Activated T-helper 2 cell treated with anti-CD3 and anti-CD28 coated beads, Interferon-gamma antibody, Interleukin-2, Interleukin-4, amounts not matched to agents 10 μg/mL and 5 μg/mL and 100 μg/mL, durations not matched to agents 14 hours and 24 hours and 36 hours (primary cell): Measurements from ENCODE around the gene ETV5. TPM values are rescaled to one million over a fixed set of nuclear protein-coding genes. Genes with fewer than 3 reads are reported as not detected.
A peak's percentile ranks its signal among the peaks of the same experiment; 100 is the strongest.

ENCODE experiments used
- DNase-seq: peaks from one replicate; pipeline ENCODE4 v3.0.0; 2021; ENCODE audit warnings: low spot score
- H3K27ac Mint-ChIP-seq: one replicate; pipeline ENCODE4 v1.8.0; 2021; ENCODE audit warnings: mixed read lengths
- H3K27me3 Mint-ChIP-seq: one replicate; pipeline ENCODE4 v1.8.0; 2021; ENCODE audit warnings: low read depth, mixed read lengths
- H3K36me3 Mint-ChIP-seq: one replicate; pipeline ENCODE4 v1.8.0; 2021; ENCODE audit warnings: low read depth, mixed read lengths
- H3K4me1 Mint-ChIP-seq: one replicate; pipeline ENCODE4 v1.8.0; 2021; ENCODE audit warnings: low read depth, mixed read lengths
- H3K4me3 Mint-ChIP-seq: one replicate; pipeline ENCODE4 v1.8.0; 2021; ENCODE audit warnings: low read depth, mild to moderate bottlenecking, moderate library complexity, mixed read lengths
- H3K9me3 Mint-ChIP-seq: one replicate; pipeline ENCODE4 v1.8.0; 2021; ENCODE audit warnings: mixed read lengths
- intact Hi-C: fragments of 100-400 bp; cut with micrococcal nuclease; formaldehyde crosslinking; loops from one replicate; pipeline ENCODE4 v1.15.1; 2023
- total RNA-seq: library from RNA; stranded (reverse); gene quantifications from 2 replicates; pipeline ENCODE4 v1.2.3, GENCODE V29; 2022

Gene ETV5
- total RNA-seq, 1 donor from 2014 or later = 1.3 TPM

DNA sequence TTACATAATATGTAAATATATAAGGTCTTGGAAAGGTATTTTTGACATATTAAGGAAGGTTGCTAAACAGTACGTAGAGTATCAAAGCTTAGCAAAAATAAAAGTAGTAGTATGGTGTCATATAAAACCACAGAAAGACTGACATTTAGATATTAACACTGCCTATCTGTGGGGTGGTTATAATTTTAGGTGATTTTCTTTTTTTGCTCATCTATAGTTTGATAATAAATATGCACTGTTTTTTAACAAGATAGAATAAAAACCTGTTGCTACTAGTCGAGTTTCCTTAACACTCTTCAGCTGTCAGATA lies 40.7 kb downstream of the ETV5 start:
- Mint-ChIP-seq H3K9me3 (no peaks in the 10 kb centered on the region), H3K4me1 (peaks cover 5% of the 10 kb centered on the region), H3K27ac (no peak overlapping the region), H3K27me3 (peaks cover 73% of the 10 kb centered on the region), H3K36me3 (no peaks in the 10 kb centered on the region), H3K4me3 (no peak overlapping the region)
- no peak for DNase-seq
- intact Hi-C loops = loop anchor here (10.0 kb wide), 1 partner anchor 177 kb away; no protein-coding TSS in a partner anchor

DNA sequence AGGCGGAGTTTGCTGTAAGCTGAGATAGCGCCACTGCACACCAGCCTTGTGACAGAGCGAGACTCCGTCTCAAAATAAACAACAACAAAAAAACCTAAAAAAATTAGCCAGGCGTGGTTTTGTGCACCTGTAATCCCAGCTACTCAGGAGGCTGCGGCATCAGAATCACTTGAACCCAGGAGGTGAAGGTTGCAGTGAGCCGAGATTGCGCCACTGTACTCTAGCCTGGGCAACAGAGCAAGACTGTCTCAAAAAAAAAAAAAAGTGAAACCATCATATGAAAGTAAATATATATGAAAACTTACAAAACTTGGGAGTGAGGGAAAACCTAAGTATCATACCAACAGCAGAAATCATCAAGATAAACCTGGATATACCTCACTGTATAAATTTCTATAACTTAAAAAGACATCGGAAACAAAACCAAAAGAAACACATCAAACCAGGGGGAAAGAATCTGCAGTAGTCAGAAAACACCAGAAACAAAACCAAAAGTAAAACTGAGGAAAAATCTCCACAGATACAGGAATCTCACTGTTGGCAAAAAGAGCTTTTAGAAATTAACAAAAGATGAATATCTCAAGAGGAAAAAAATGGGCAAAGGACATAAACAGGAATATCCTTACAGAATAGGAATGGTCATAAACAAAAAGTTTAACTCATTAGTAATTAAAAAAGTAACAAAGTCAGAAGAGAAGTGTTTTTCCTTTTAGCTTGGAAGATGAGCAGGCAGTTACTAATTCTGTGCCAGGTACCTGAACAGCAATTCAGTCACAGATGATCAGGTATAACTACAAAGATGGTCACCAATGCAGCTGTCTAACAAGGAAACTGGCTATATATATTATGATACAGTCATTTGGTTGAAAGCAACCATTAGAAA lies 41.3 kb downstream of the ETV5 start:
- intact Hi-C loops = loop anchor here (10.0 kb wide), 1 partner anchor 177 kb away; no protein-coding TSS in a partner anchor
- H3K4me3 Mint-ChIP-seq = peak overlapping the region; percentile 52

GRCh38 chr3:186060222-186060621 lies 48.7 kb downstream of the ETV5 start:
- Mint-ChIP-seq H3K27ac (no peak overlapping the region), H3K9me3 (no peaks in the 10 kb centered on the region), H3K36me3 (no peaks in the 10 kb centered on the region), H3K4me3 (no peak overlapping the region), H3K4me1 (peaks cover 12% of the 10 kb centered on the region), H3K27me3 (peaks cover 70% of the 10 kb centered on the region)
- DNase-seq = peak; percentile 24
- intact Hi-C loops = loop anchor here (1.0 to 10.0 kb wide), 2 partner anchors 49 to 185 kb away; partner anchors contain the start of gene ETV5

More for the DNA sequence above, 41.3 kb downstream of the ETV5 start:
- H3K9me3 Mint-ChIP-seq = no peaks in the 10 kb centered on the region
- no peak overlapping the region for H3K27ac Mint-ChIP-seq
- H3K27me3 Mint-ChIP-seq = peaks cover 74% of the 10 kb centered on the region
- H3K36me3 Mint-ChIP-seq = no peaks in the 10 kb centered on the region
- DNase-seq = no peak
- peaks cover 5% of the 10 kb centered on the region for H3K4me1 Mint-ChIP-seq

GRCh38 chr3:186059192-186059591 lies 49.7 kb downstream of the ETV5 start:
- Mint-ChIP-seq H3K27ac (no peak overlapping the region), H3K4me1 (peaks cover 12% of the 10 kb centered on the region), H3K9me3 (no peaks in the 10 kb centered on the region), H3K4me3 (no peak overlapping the region), H3K27me3 (peaks cover 65% of the 10 kb centered on the region), H3K36me3 (no peaks in the 10 kb centered on the region)
- no peak for DNase-seq
- intact Hi-C loops = no loop called here

GRCh38 chr3:186058225-186058624 lies 50.7 kb downstream of the ETV5 start:
- no peak for DNase-seq
- Mint-ChIP-seq H3K9me3 (no peaks in the 10 kb centered on the region), H3K4me3 (no peak overlapping the region), H3K27ac (no peak overlapping the region), H3K36me3 (no peaks in the 10 kb centered on the region), H3K4me1 (peaks cover 12% of the 10 kb centered on the region), H3K27me3 (peaks cover 65% of the 10 kb centered on the region)
- intact Hi-C loops = no loop called here

- DNase-seq = no peak
- H3K4me1 Mint-ChIP-seq = peaks cover 12% of the 10 kb centered on the region
- H3K9me3 Mint-ChIP-seq = no peaks in the 10 kb centered on the region
- intact Hi-C loops = no loop called here
- no peak overlapping the region for H3K27ac Mint-ChIP-seq
- H3K36me3 Mint-ChIP-seq = no peaks in the 10 kb centered on the region
- peaks cover 64% of the 10 kb centered on the region for H3K27me3 Mint-ChIP-seq
- no peak overlapping the region for H3K4me3 Mint-ChIP-seq
Measured at GRCh38 chr3:186057594-186057993, 51.3 kb downstream of the ETV5 start.

DNA sequence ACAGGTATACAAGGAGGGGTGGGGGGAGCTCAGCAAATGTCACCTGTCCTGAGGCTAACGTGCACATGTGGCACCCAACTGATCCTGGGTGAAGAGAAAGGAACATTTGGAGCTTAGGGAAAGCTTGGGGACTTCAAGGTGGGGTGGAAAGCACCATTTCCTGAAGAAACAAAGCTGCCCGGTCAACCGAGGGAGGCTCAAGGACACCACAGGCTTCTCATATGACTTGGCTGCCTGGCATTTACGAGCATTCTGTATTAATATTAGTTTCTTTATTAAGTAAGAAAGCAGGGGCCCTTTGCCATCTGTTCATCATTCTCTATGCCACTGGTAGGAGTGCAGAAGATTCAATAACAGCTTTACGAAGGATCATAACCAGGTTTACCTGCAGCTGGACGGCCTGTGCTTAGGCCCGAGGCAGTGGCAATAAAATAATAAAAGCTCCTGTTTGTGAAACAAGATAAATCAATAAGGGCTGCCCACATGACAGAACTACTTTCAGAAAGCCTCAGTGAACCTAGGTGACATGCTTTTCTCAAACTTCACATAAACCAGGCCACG lies 54.0 kb downstream of the ETV5 start:
- Mint-ChIP-seq H3K27me3 (peaks cover 67% of the 10 kb centered on the region), H3K4me3 (no peak overlapping the region), H3K27ac (no peak overlapping the region), H3K4me1 (peaks cover under 1% of the 10 kb centered on the region), H3K9me3 (no peaks in the 10 kb centered on the region), H3K36me3 (no peaks in the 10 kb centered on the region)
- DNase-seq = no peak
- intact Hi-C loops = no loop called here

DNA sequence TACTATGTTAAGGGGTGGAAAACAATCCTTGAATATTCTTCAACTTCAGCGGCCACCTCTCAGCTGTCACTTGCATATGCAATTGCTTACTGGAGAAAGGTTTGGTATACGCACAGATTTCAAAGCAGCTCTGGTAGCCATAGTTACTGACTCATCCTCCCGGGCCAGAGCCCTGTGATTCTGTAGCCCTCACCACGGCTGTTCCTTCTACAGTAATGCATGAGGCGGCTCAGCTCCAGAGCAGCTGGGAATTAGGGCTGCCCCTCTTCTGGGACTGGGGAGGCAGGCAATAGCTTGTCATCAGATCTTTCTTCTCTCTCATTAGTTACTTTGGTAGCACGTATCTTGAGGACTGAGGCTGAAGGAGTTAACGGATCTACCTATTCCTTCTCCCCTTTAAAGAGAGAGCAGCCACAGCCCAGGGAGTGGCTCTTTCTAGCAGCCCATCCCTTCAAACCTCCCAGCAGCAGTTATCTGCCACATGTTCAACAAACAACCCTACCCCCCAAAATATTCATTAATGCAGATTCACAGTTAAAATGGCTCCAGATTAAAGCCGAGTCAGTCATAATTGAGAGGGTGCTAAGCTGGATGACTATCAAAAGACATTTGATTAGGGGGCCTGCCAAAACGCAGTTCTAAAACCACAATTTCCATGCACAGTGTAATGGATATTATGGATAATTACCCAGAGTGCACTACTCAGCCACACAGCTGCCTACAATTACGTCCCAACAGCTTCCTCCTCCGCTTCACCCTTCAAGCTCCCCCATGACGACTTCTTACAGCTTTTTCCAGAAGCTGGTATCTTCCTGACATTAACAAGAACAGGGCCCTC lies 54.7 kb downstream of the ETV5 start:
- Mint-ChIP-seq H3K36me3 (no peaks in the 10 kb centered on the region), H3K4me3 (no peak overlapping the region), H3K27me3 (peaks cover 70% of the 10 kb centered on the region), H3K27ac (no peak overlapping the region), H3K9me3 (no peaks in the 10 kb centered on the region), H3K4me1 (no peaks in the 10 kb centered on the region)
- no peak for DNase-seq
- intact Hi-C loops = no loop called here

DNA sequence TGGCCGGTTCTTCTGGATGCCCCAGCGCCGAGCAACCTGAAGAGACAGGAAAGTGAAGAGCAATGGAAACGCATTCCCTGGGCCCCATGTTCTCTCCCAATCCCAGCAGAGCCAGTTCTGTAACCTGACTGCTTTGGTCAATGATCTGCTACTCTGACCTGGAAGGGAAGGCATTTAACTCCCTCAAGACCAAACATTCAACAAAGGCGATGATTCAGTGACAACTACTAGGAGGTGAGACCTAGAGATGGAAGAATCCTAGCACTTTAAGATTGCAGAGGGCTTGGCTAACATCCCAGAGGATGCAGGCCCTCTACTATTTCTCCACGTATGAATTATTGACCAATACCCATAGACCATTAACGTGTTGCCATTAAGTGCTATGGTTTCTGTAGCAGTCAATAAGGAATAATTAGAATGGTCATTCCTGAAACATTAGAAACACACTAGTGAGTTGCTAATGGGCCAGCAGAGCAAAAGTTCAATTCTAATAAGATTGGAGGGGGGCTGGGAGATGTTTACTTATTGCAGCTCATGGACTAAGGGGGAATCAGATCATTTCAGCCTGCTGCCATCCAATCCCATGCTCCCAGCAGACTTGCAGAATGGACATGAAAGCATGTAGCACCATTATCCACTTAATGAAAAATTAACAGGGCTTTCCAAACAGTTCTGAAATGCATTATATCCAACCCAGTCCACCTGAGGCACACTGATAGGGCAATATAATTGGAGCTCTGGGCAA lies 56.6 kb downstream of the ETV5 start:
- H3K4me1 Mint-ChIP-seq = no peaks in the 10 kb centered on the region
- no peak overlapping the region for H3K4me3 Mint-ChIP-seq
- no peak overlapping the region for H3K27ac Mint-ChIP-seq
- DNase-seq = no peak
- no peaks in the 10 kb centered on the region for H3K9me3 Mint-ChIP-seq
- intact Hi-C loops = no loop called here
- H3K36me3 Mint-ChIP-seq = no peaks in the 10 kb centered on the region
- peaks cover 72% of the 10 kb centered on the region for H3K27me3 Mint-ChIP-seq

DNA sequence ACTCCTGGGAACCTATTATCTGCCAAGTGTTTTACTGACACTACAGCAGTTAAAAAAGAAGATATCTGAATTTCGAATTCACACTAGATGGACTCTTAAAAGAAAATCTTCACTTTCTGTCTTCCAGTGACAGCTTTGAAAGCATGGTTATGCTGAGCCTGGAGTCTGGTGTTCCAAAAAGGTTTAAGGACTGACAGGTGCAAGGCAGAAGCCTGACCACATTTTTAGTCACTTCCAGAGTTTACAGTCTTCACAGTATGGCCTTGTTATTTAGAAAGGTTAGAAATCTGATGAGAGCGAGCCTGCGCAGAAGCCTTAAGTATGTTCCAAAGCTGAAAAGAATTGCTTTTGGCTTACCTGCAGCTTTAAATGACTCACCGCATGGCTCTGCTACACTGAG lies 59.9 kb downstream of the ETV5 start:
- Mint-ChIP-seq H3K4me3 (no peak overlapping the region), H3K4me1 (no peaks in the 10 kb centered on the region), H3K27ac (no peak overlapping the region), H3K9me3 (no peaks in the 10 kb centered on the region), H3K36me3 (no peaks in the 10 kb centered on the region), H3K27me3 (peaks cover 70% of the 10 kb centered on the region)
- no peak for DNase-seq
- intact Hi-C loops = no loop called here

DNA sequence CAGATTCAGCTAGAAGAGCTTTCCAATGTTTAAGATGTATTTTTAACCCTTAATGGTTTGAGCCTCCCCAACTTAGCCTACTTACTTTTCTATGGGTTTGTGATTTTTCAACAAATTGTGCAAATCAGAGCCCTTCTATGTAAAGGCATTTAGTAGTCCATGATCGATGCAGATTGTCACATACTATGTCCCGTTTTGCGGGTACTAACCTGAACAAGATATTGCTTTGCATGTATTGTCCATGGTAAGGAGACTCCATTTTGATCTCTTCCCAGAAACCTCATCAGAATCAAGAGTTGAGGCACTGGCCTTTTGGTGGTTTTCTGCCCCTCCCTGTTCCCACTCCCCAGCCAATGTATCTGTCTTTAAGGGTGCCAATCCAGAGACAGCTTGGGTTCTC lies 60.8 kb downstream of the ETV5 start:
- Mint-ChIP-seq H3K9me3 (no peaks in the 10 kb centered on the region), H3K36me3 (no peaks in the 10 kb centered on the region), H3K4me3 (no peak overlapping the region), H3K27ac (no peak overlapping the region), H3K27me3 (peaks cover 69% of the 10 kb centered on the region), H3K4me1 (no peaks in the 10 kb centered on the region)
- intact Hi-C loops = no loop called here
- DNase-seq = no peak

DNA sequence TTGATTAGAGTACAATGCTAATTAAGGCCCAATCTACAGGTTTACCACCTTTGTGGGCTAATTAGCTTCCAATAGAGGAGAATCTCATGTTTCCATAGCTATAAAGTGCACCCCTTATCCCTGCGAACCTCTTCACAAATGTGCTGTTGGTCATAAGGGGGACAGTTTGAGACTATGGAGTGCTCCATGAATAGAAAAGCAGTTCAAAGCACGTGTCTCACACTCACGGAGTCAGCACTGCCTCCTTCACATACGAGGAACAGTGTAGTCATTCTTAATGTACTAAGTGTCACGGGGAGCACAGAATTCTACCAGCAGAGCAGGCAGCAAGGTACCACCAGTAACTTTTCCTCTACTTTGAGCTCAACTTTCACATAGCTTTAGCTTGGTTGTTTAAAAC lies 62.1 kb downstream of the ETV5 start:
- Mint-ChIP-seq H3K36me3 (no peaks in the 10 kb centered on the region), H3K4me1 (no peaks in the 10 kb centered on the region), H3K4me3 (no peak overlapping the region), H3K9me3 (no peaks in the 10 kb centered on the region), H3K27me3 (peaks cover 69% of the 10 kb centered on the region), H3K27ac (no peak overlapping the region)
- DNase-seq = no peak
- intact Hi-C loops = no loop called here
